Measurements from ENCODE around the gene ZCCHC8. TPM values are rescaled to one million over a fixed set of nuclear protein-coding genes. Genes with fewer than 3 reads are reported as not detected.
"Not testable (repeated sequence)": the region's sequence is repeated elsewhere in the genome, so short reads cannot be mapped to it uniquely, and the experiment has no call there.

ZCCHC8 gene
- total RNA-seq, 4 donors from 2014 or later: 12.1 to 23.3 (median 20.5) TPM

GRCh38 chr12:122444071-122444470 lies 56.7 kb downstream of the ZCCHC8 start:
- H3K9me3 ChIP-seq; H3K4me3 ChIP-seq; H3K4me1 ChIP-seq; intact Hi-C loops (cut with DNase I; ENCODE audit: low total_unique reads); H3K27ac ChIP-seq; in situ Hi-C loops (cut with MboI; ENCODE audit: low sequenced_read_pairs in 4 of 4); H3K27me3 ChIP-seq; ATAC-seq; DNase-seq; H3K36me3 ChIP-seq: not testable (repeated sequence)

DNA sequence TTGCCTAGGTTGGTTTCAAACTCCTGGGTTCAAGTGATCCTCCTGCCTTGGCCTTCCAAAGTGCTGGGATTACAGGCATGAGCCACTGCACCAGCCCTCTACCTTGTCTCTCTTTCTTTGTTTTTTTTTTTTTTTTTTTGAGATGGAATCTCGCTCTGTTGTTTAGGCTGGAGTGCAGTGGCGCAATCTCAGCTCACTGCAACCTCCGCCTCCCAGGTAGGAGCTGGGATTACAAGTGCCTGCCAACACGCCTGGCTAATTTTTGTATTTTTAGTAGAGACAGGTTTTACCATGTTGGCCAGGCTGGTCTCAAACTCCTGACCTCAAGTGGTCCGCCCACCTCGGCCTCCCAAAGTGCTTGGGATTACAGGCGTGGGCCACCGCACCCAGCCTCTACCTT lies 61.9 kb downstream of the ZCCHC8 start:
- H3K4me1 ChIP-seq; in situ Hi-C loops (cut with MboI; ENCODE audit: low sequenced_read_pairs in 4 of 4); H3K4me3 ChIP-seq; DNase-seq; ATAC-seq; H3K27ac ChIP-seq; H3K27me3 ChIP-seq; intact Hi-C loops (cut with DNase I; ENCODE audit: low total_unique reads); H3K9me3 ChIP-seq; H3K36me3 ChIP-seq: not testable (repeated sequence)

GRCh38 chr12:122437656-122438121 lies 63.0 kb downstream of the ZCCHC8 start:
- Histone ChIP-seq H3K4me1 (peaks cover 4% of the 10 kb centered on the region in 2 donors), H3K27me3 (no peaks in the 10 kb centered on the region), H3K9me3 (no peaks in the 10 kb centered on the region), H3K4me3 (no peak overlapping the region), H3K36me3 (no peaks in the 10 kb centered on the region), H3K27ac (peak overlapping the region; percentile 69 to 88 (median 76))
- TF ChIP-seq, protein P1, sequence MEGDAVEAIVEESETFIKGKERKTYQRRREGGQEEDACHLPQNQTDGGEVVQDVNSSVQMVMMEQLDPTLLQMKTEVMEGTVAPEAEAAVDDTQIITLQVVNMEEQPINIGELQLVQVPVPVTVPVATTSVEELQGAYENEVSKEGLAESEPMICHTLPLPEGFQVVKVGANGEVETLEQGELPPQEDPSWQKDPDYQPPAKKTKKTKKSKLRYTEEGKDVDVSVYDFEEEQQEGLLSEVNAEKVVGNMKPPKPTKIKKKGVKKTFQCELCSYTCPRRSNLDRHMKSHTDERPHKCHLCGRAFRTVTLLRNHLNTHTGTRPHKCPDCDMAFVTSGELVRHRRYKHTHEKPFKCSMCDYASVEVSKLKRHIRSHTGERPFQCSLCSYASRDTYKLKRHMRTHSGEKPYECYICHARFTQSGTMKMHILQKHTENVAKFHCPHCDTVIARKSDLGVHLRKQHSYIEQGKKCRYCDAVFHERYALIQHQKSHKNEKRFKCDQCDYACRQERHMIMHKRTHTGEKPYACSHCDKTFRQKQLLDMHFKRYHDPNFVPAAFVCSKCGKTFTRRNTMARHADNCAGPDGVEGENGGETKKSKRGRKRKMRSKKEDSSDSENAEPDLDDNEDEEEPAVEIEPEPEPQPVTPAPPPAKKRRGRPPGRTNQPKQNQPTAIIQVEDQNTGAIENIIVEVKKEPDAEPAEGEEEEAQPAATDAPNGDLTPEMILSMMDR (IDR thresholded peaks at IDR 0.05 in 4 of 5, conservative IDR thresholded peaks at IDR 0.05 in 1 of 5): no peak
- TF ChIP-seq POLR2A (IDR thresholded peaks at IDR 0.05): peak; percentile 54 to 59
- peak; percentile 72 to 81 for DNase-seq
- intact Hi-C loops (cut with DNase I; ENCODE audit: low total_unique reads) (no loop called here), in situ Hi-C loops (cut with MboI; ENCODE audit: low sequenced_read_pairs in 4 of 4) (no loop called here)
- peak; percentile 96 for ATAC-seq

- ATAC-seq (no peak), DNase-seq (no peak)
- Histone ChIP-seq H3K27me3 (no peaks in the 10 kb centered on the region), H3K4me3 (no peak overlapping the region), H3K9me3 (no peaks in the 10 kb centered on the region), H3K36me3 (no peaks in the 10 kb centered on the region), H3K4me1 (peaks cover 4% of the 10 kb centered on the region in 2 donors), H3K27ac (no peak overlapping the region)
- intact Hi-C loops (cut with DNase I; ENCODE audit: low total_unique reads): no loop called here
- in situ Hi-C loops (cut with MboI; ENCODE audit: low sequenced_read_pairs in 4 of 4): no loop called here
- no peak for TF ChIP-seq POLR2A (IDR thresholded peaks at IDR 0.05)
- TF ChIP-seq, protein P1 (IDR thresholded peaks at IDR 0.05 in 4 of 5, conservative IDR thresholded peaks at IDR 0.05 in 1 of 5): no peak
Measured at GRCh38 chr12:122435186-122435585, 65.5 kb downstream of the ZCCHC8 start.

DNA sequence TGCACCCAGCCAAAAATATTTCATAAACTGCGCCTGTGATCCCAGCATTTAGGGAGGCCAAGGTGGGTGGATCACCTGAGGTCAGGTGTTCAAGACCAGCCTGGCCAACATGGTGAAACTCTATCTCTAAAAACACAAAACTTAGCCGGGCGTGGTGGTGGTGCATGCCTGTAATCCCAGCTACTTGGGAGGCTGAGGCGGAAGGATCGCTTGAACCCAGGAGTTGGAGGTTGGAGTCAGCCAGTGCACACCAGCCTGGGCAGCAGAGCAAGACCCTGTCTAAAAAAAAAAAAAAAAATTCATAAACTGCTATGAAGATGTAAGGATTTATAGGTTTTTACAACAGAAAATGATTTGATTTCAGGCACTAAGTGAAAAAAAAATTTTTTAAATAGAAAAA lies 71.7 kb downstream of the ZCCHC8 start:
- H3K36me3 ChIP-seq; H3K27ac ChIP-seq; in situ Hi-C loops (cut with MboI; ENCODE audit: low sequenced_read_pairs in 4 of 4); H3K4me3 ChIP-seq; H3K27me3 ChIP-seq; intact Hi-C loops (cut with DNase I; ENCODE audit: low total_unique reads); ATAC-seq; H3K4me1 ChIP-seq; H3K9me3 ChIP-seq; DNase-seq: not testable (repeated sequence)

DNA sequence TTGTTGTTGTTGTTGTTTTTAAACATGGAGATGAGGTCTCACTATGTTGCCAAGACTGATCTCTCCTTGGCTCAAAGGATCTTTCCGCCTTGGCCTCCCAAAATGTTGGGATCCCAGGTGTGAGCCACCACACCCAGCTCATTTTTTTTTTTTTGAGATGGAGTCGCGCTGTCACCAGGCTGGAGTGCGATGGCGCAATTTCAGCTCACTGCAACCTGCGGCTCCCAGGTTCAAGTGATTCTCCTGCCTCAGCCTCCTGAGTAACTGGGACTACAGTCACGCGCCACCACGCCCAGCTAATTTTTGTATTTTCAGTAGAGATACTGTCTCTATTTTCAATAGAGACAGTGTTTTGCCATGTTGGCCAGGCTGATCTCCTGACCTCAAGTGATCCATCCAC lies 73.3 kb downstream of the ZCCHC8 start:
- intact Hi-C loops (cut with DNase I; ENCODE audit: low total_unique reads): no loop called here
- TF ChIP-seq POLR2A (IDR thresholded peaks at IDR 0.05): no peak
- TF ChIP-seq, protein P1 (IDR thresholded peaks at IDR 0.05 in 4 of 5, conservative IDR thresholded peaks at IDR 0.05 in 1 of 5): no peak
- Histone ChIP-seq H3K36me3 (no peaks in the 10 kb centered on the region), H3K4me1 (peaks cover 7 to 9% of the 10 kb centered on the region in 2 donors), H3K9me3 (no peaks in the 10 kb centered on the region), H3K4me3 (no peak overlapping the region), H3K27me3 (no peaks in the 10 kb centered on the region), H3K27ac (no peak overlapping the region)
- ATAC-seq: no peak
- no peak for DNase-seq
- in situ Hi-C loops (cut with MboI; ENCODE audit: low sequenced_read_pairs in 4 of 4): no loop called here
